ENCODE measurements around the gene FARP2. TPM values are rescaled to one million over a fixed set of nuclear protein-coding genes. Genes with fewer than 3 reads are reported as not detected.

FARP2 gene
- total and polyA plus RNA-seq, 4 donors: 5.8 to 30.9 (median 14.3) TPM

GRCh38 chr2:241531161-241531722, 175.2 kb downstream of the FARP2 start:
- DNase-seq (ENCODE audit: low spot score): no peak
- 88% methylated on average over 13 of the region's 13 CpGs for WGBS
- no peaks in the 10 kb centered on the region for H3K4me1 ChIP-seq (ENCODE audit: control insufficient read depth in 4 of 4, insufficient read depth in 4 of 4, low read length in 3 of 4)
- no peaks in the 10 kb centered on the region for H3K27me3 ChIP-seq (ENCODE audit: control insufficient read depth in 4 of 4, insufficient read depth in 4 of 4, low read length in 3 of 4)
- H3K27ac ChIP-seq (ENCODE audit: low read depth in 1 of 2, low read length in 2 of 2): no peak overlapping the region
- H3K4me3 ChIP-seq (ENCODE audit: low read depth in 1 of 3, low read length in 3 of 3): no peak overlapping the region
- H3K9ac ChIP-seq (ENCODE audit: low read depth in 1 of 2, low read length in 2 of 2): no peak overlapping the region
- TF ChIP-seq HNF4A (conservative IDR thresholded peaks at IDR 0.05) (no peak), YY1 (IDR thresholded peaks at IDR 0.05) (no peak), CTCF (IDR thresholded peaks at IDR 0.05; ENCODE audit: low read depth, low read length, missing input control) (no peak), SP1 (IDR thresholded peaks at IDR 0.05) (no peak), MAX (IDR thresholded peaks at IDR 0.05) (no peak), FOXA1 (IDR thresholded peaks at IDR 0.05) (no peak), ATF3 (IDR thresholded peaks at IDR 0.05) (no peak), HNF4G (IDR thresholded peaks at IDR 0.05) (no peak), RXRA (IDR thresholded peaks at IDR 0.05) (no peak), RAD21 (IDR thresholded peaks at IDR 0.05) (no peak), JUND (IDR thresholded peaks at IDR 0.05) (no peak), ZBTB33 (IDR thresholded peaks at IDR 0.05) (no peak), EGR1 (IDR thresholded peaks at IDR 0.05; ENCODE audit: low read depth in 2 of 2) (no peak), REST (IDR thresholded peaks at IDR 0.05) (no peak)
- no peaks in the 10 kb centered on the region for H3K36me3 ChIP-seq (ENCODE audit: control insufficient read depth in 4 of 4, insufficient read depth in 3 of 4, low read depth in 1 of 4, low read length in 3 of 4)
- H3K9me3 ChIP-seq (ENCODE audit: control insufficient read depth in 4 of 4, low read length in 3 of 4): no peaks in the 10 kb centered on the region

GRCh38 chr2:241532168-241532567, 176.1 kb downstream of the FARP2 start:
- no peaks in the 10 kb centered on the region for H3K27me3 ChIP-seq (ENCODE audit: control insufficient read depth in 4 of 4, insufficient read depth in 4 of 4, low read length in 3 of 4)
- no peak overlapping the region for H3K4me3 ChIP-seq (ENCODE audit: low read depth in 1 of 3, low read length in 3 of 3)
- no peaks in the 10 kb centered on the region for H3K9me3 ChIP-seq (ENCODE audit: control insufficient read depth in 4 of 4, low read length in 3 of 4)
- 96% methylated on average over 8 of the region's 8 CpGs for WGBS
- H3K9ac ChIP-seq (ENCODE audit: low read depth in 1 of 2, low read length in 2 of 2): no peak overlapping the region
- H3K36me3 ChIP-seq (ENCODE audit: control insufficient read depth in 4 of 4, insufficient read depth in 3 of 4, low read depth in 1 of 4, low read length in 3 of 4): no peaks in the 10 kb centered on the region
- DNase-seq (ENCODE audit: low spot score): no peak
- no peaks in the 10 kb centered on the region for H3K4me1 ChIP-seq (ENCODE audit: control insufficient read depth in 4 of 4, insufficient read depth in 4 of 4, low read length in 3 of 4)
- no peak overlapping the region for H3K27ac ChIP-seq (ENCODE audit: low read depth in 1 of 2, low read length in 2 of 2)
- no peak for TF ChIP-seq CTCF (IDR thresholded peaks at IDR 0.05; ENCODE audit: low read depth, low read length, missing input control)
- TF ChIP-seq JUND (IDR thresholded peaks at IDR 0.05): no peak
- no peak for TF ChIP-seq HNF4A (conservative IDR thresholded peaks at IDR 0.05)
- TF ChIP-seq NR2F2 (IDR thresholded peaks at IDR 0.05): no peak
- TF ChIP-seq YY1 (IDR thresholded peaks at IDR 0.05): no peak
- TF ChIP-seq RXRA (IDR thresholded peaks at IDR 0.05): no peak
- TF ChIP-seq HNF4G (IDR thresholded peaks at IDR 0.05): no peak
- TF ChIP-seq EGR1 (IDR thresholded peaks at IDR 0.05; ENCODE audit: low read depth in 2 of 2): no peak
- TF ChIP-seq ZBTB33 (IDR thresholded peaks at IDR 0.05): no peak
- TF ChIP-seq ATF3 (IDR thresholded peaks at IDR 0.05): no peak
- no peak for TF ChIP-seq GABPA (IDR thresholded peaks at IDR 0.05 in 1 of 2, conservative IDR thresholded peaks at IDR 0.05 in 1 of 2)
- TF ChIP-seq SP1 (IDR thresholded peaks at IDR 0.05): no peak

All from liver (tissue), 9 donors.